ENCODE measurements around the gene LHX1. TPM values are rescaled to one million over a fixed set of nuclear protein-coding genes. Genes with fewer than 3 reads are reported as not detected.

LHX1 gene
- total and polyA plus RNA-seq, 10 of the 15 experiments (the other 5 are each of a cell fraction or from before 2014, with no cell fraction given), result not detected

- ATAC-seq (no peak), DNase-seq (ENCODE audit: low read depth, low spot score) (no peak), FAIRE-seq (no peak)
- BruUV-seq (replicated peaks), result no TSS peak
- H3K27ac ChIP-seq (ENCODE audit: control insufficient read depth, insufficient read depth), result no peak overlapping the region
- in situ Hi-C loops (cut with MboI) (no loop called here), intact Hi-C loops (cut with micrococcal nuclease; ENCODE audit: unreplicated experiment) (loop anchor here (10.0 kb wide), 1 partner anchor 409 kb away; no protein-coding TSS in a partner anchor)
- TF ChIP-seq ZZZ3 (IDR thresholded peaks at IDR 0.05; ENCODE audit: control insufficient read depth, insufficient read length, low read depth) (no peak), CBFB (IDR thresholded peaks at IDR 0.05; ENCODE audit: low read depth) (no peak), USF2 (IDR thresholded peaks at IDR 0.05; ENCODE audit: borderline replicate concordance, low read depth, low read length) (no peak), NKRF (conservative IDR thresholded peaks at IDR 0.05) (no peak), POLR2AphosphoS2 (IDR thresholded peaks at IDR 0.05; ENCODE audit: low read depth, low read length) (no peak), ESRRA (IDR thresholded peaks at IDR 0.05; ENCODE audit: low read length) (no peak), LARP7 (IDR thresholded peaks at IDR 0.05) (no peak), RELA (IDR thresholded peaks at IDR 0.05; ENCODE audit: borderline replicate concordance, partially characterized antibody) (no peak), MLLT1 (IDR thresholded peaks at IDR 0.05) (no peak), SMARCA5 (IDR thresholded peaks at IDR 0.05) (no peak), DPF2 (IDR thresholded peaks at IDR 0.05) (no peak), SKIL (IDR thresholded peaks at IDR 0.05; ENCODE audit: low read depth, poor library complexity, severe bottlenecking) (no peak)
- TF ChIP-seq, protein P1, sequence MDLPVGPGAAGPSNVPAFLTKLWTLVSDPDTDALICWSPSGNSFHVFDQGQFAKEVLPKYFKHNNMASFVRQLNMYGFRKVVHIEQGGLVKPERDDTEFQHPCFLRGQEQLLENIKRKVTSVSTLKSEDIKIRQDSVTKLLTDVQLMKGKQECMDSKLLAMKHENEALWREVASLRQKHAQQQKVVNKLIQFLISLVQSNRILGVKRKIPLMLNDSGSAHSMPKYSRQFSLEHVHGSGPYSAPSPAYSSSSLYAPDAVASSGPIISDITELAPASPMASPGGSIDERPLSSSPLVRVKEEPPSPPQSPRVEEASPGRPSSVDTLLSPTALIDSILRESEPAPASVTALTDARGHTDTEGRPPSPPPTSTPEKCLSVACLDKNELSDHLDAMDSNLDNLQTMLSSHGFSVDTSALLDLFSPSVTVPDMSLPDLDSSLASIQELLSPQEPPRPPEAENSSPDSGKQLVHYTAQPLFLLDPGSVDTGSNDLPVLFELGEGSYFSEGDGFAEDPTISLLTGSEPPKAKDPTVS (IDR thresholded peaks at IDR 0.05; ENCODE audit: low read depth, low read length), result no peak
- no peak overlapping the region for H3K4me2 ChIP-seq (ENCODE audit: control insufficient read depth, insufficient read depth)
- ChIA-PET SMC1A (ENCODE audit: uncharacterized antibody, unreplicated experiment) (no interaction called here), RAD21 (ENCODE audit: unreplicated experiment) (no interaction called here), CTCF (no interaction called here), POLR2A (no interaction called here)
- no peaks in the 10 kb centered on the region; a peak in 1 of 4 replicates for H3K36me3 ChIP-seq (ENCODE audit: control insufficient read depth in 2 of 2, insufficient read depth in 2 of 2, low read length in 1 of 2)
- no peaks in the 10 kb centered on the region for H3K9me3 ChIP-seq (replicated peaks; ENCODE audit: control insufficient read depth, insufficient read depth, low read length)
- H4K20me1 ChIP-seq (ENCODE audit: control insufficient read depth, insufficient read depth), result no peaks in the 10 kb centered on the region
- H3K9ac ChIP-seq (ENCODE audit: control insufficient read depth, insufficient read depth, low read length), result no peak overlapping the region
- H3K27me3 ChIP-seq (replicated peaks in 1 of 2; ENCODE audit: control insufficient read depth in 2 of 2, insufficient read depth in 2 of 2, low read length in 1 of 2), result peaks cover 13 to 31% of the 10 kb centered on the region in 2 experiments
- no peak overlapping the region for H3K4me3 ChIP-seq
- 37% methylated on average over 30 of the region's 30 CpGs for WGBS (ENCODE audit: insufficient coverage, insufficient replicate concordance, low lambda C conversion rate, missing lambda C conversion rate)
- peaks cover 14% of the 10 kb centered on the region for H3K4me1 ChIP-seq (ENCODE audit: control insufficient read depth, insufficient read depth, low read length)
- H3K79me2 ChIP-seq (ENCODE audit: control insufficient read depth, insufficient read depth, low read length), result peaks cover 24% of the 10 kb centered on the region
- no peak overlapping the region for H2AFZ ChIP-seq (ENCODE audit: control insufficient read depth, low read depth, low read length)
Observed at GRCh38 chr17:36945959-36946725, 8.9 kb downstream of the LHX1 start.

Measured in GM12878 (cell line).